GM23338 (cell line): Measurements from ENCODE around the gene GPR35. TPM values are rescaled to one million over a fixed set of nuclear protein-coding genes. Genes with fewer than 3 reads are reported as not detected.

Experiments
- ATAC-seq: fragments of 200-7000 bp; cut with Tn5 transposase; 3 replicates; pipeline ENCODE4 v1.9.1; 2020
- DNase-seq: peaks from one replicate; pipeline ENCODE4 v3.0.0-alpha.2; 2015; ENCODE audit warnings: low spot score
- H2AFZ ChIP-seq: fragments of 200-600 bp; sonication (generic); 2 replicates; pipeline ENCODE4 v1.8.0; 2016; ENCODE audit warnings: antibody characterized with exemption, mild to moderate bottlenecking, moderate library complexity
- H3F3A ChIP-seq: fragments of 200-600 bp; sonication (generic); replicated peaks from 2 replicates; pipeline ENCODE4 v1.8.0; 2017; ENCODE audit warnings: antibody characterized with exemption, mixed run types, low read depth
- H3K27ac ChIP-seq: fragments of 200-600 bp; sonication (generic); 2 replicates; pipeline ENCODE4 v1.6.1; 2016; ENCODE audit warnings: low read depth
- H3K27me3 ChIP-seq: fragments of 200-600 bp; sonication (generic); 2 replicates; pipeline ENCODE4 v1.8.0; 2016; ENCODE audit warnings: mild to moderate bottlenecking, mixed run types, moderate library complexity; ENCODE audit not compliant: insufficient read depth
- H3K36me3 ChIP-seq: fragments of 200-600 bp; sonication (generic); 2 replicates; pipeline ENCODE4 v1.8.0; 2016; ENCODE audit warnings: mild to moderate bottlenecking; ENCODE audit not compliant: insufficient read depth
- H3K4me1 ChIP-seq: fragments of 200-600 bp; sonication (generic); 2 replicates; pipeline ENCODE4 v1.8.0; 2016; ENCODE audit warnings: mild to moderate bottlenecking, moderate library complexity; ENCODE audit not compliant: insufficient read depth
- H3K4me2 ChIP-seq: fragments of 200-600 bp; sonication (generic); 2 replicates; pipeline ENCODE4 v1.7.1; 2017; ENCODE audit warnings: mixed run types
- H3K4me3 ChIP-seq: fragments of 200-600 bp; sonication (generic); 2 replicates; pipeline ENCODE4 v1.6.1; 2016; ENCODE audit warnings: mixed run types
- H3K79me2 ChIP-seq: fragments of 200-600 bp; sonication (generic); replicated peaks from 2 replicates; pipeline ENCODE4 v1.8.0; 2017; ENCODE audit warnings: mild to moderate bottlenecking; ENCODE audit not compliant: insufficient read depth
- H3K9me2 ChIP-seq: fragments of 200-600 bp; sonication (generic); 2 replicates; pipeline ENCODE4 v1.8.0; 2017; ENCODE audit not compliant: insufficient read depth
- H4K20me1 ChIP-seq: fragments of 200-600 bp; sonication (generic); replicated peaks from 2 replicates; pipeline ENCODE4 v1.8.0; 2017; ENCODE audit warnings: mild to moderate bottlenecking; ENCODE audit not compliant: insufficient read depth
- H3K27ac Mint-ChIP-seq: 2 replicates; pipeline ENCODE4 v1.8.0; 2020; ENCODE audit warnings: inconsistent platforms, mild to moderate bottlenecking, moderate library complexity, mixed read lengths
- H3K27me3 Mint-ChIP-seq: 3 replicates; pipeline ENCODE4 v1.8.0; 2022; ENCODE audit warnings: low read depth, mild to moderate bottlenecking, moderate library complexity, mixed read lengths, inconsistent platforms; ENCODE audit not compliant: insufficient read depth, poor library complexity
- H3K36me3 Mint-ChIP-seq: 3 replicates; pipeline ENCODE4 v1.8.0; 2021; ENCODE audit warnings: low read depth, mild to moderate bottlenecking, inconsistent platforms, moderate library complexity, mixed read lengths
- H3K4me1 Mint-ChIP-seq: 3 replicates; pipeline ENCODE4 v1.8.0; 2020; ENCODE audit warnings: mild to moderate bottlenecking, inconsistent platforms, mixed read lengths
- H3K4me3 Mint-ChIP-seq: 3 replicates; pipeline ENCODE4 v1.8.0; 2021; ENCODE audit warnings: moderate library complexity, mild to moderate bottlenecking, inconsistent platforms, mixed read lengths
- H3K9me3 Mint-ChIP-seq: 3 replicates; pipeline ENCODE4 v1.8.0; 2020; ENCODE audit warnings: moderate library complexity, mild to moderate bottlenecking, inconsistent platforms, mixed read lengths
- EZH2 ChIP-seq: fragments of 200-600 bp; sonication (generic); IDR thresholded peaks from one replicate; pipeline ENCODE4 v1.8.0; 2017; ENCODE audit warnings: antibody characterized with exemption, mild to moderate bottlenecking, low read depth; ENCODE audit not compliant: unreplicated experiment
- JUNB ChIP-seq: IDR thresholded peaks from one replicate; pipeline ENCODE4 v1.6.1; 2016; ENCODE audit warnings: antibody characterized with exemption; ENCODE audit not compliant: unreplicated experiment
- NANOG ChIP-seq: IDR thresholded peaks from 2 replicates; pipeline ENCODE4 v1.6.1; 2016; ENCODE audit warnings: antibody characterized with exemption, borderline replicate concordance
- POLR2AphosphoS5 ChIP-seq: IDR thresholded peaks from 2 replicates; pipeline ENCODE4 v1.6.1; 2016; ENCODE audit warnings: antibody characterized with exemption, low read depth
- STAT1 ChIP-seq: IDR thresholded peaks from one replicate; pipeline ENCODE4 v1.6.1; 2016; ENCODE audit warnings: antibody characterized with exemption; ENCODE audit not compliant: unreplicated experiment
- ZNF331 ChIP-seq: fragments of 250-450 bp; sonication (Bioruptor Pico); IDR thresholded peaks from 2 replicates; pipeline ENCODE4 v1.5.0; 2020; ENCODE audit warnings: low read depth, mild to moderate bottlenecking, moderate library complexity
- ZNF462 ChIP-seq: fragments of 250-450 bp; sonication (Bioruptor Pico); IDR thresholded peaks from 2 replicates; pipeline ENCODE4 v1.5.0; 2020; ENCODE audit warnings: mild to moderate bottlenecking, moderate library complexity
- polyA plus RNA-seq: library from polyadenylated mRNA; unstranded; fragments of >200 nt; fragmentation: Nextera tagmentation; extraction: Ambion mirVana; gene quantifications from 2 replicates; pipeline ENCODE4 v1.2.1, GENCODE V29; 2016
- total RNA-seq: library from RNA; depleted of rRNA; stranded (reverse); fragments of >200 nt; shearing (Covaris generic); gene quantifications from 2 replicates; pipeline ENCODE4 v1.2.3, GENCODE V29; 2014
- TF ChIP-seq, protein P1 (sequence below): IDR thresholded peaks from 2 replicates; pipeline ENCODE4 v1.6.1; 2016; ENCODE audit warnings: antibody characterized with exemption

Gene GPR35
- total and polyA plus RNA-seq, 2 experiments from 2014 or later, result not detected

- Histone ChIP-seq H3K4me1 (peaks cover 15% of the 10 kb centered on the region), H2AFZ (no peak overlapping the region), H3K79me2 (peaks cover 58% of the 10 kb centered on the region), H3K4me3 (no peak overlapping the region), H3F3A (0 out of 2 replicates have a peak, but pooled peaks cover 2% of the 10 kb centered on the region), H3K4me2 (no peak overlapping the region), H3K27me3 (no peaks in the 10 kb centered on the region), H3K36me3 (no peaks in the 10 kb centered on the region), H4K20me1 (peaks cover 31% of the 10 kb centered on the region), H3K27ac (no peak overlapping the region), H3K9me2 (no peaks in the 10 kb centered on the region)
- Mint-ChIP-seq H3K4me1 (peaks cover 32% of the 10 kb centered on the region), H3K9me3 (no peaks in the 10 kb centered on the region), H3K4me3 (no peak overlapping the region), H3K27ac (no peak overlapping the region), H3K36me3 (peaks cover 3% of the 10 kb centered on the region; the same call in 2 of the 3 replicates), H3K27me3 (peaks cover 26% of the 10 kb centered on the region)
- ATAC-seq (no peak), DNase-seq (no peak)
- TF ChIP-seq EZH2 (no peak), ZNF462 (CRISPR knock-in tag) (no peak), JUNB (no peak), POLR2AphosphoS5 (no peak)
- TF ChIP-seq, protein P1, sequence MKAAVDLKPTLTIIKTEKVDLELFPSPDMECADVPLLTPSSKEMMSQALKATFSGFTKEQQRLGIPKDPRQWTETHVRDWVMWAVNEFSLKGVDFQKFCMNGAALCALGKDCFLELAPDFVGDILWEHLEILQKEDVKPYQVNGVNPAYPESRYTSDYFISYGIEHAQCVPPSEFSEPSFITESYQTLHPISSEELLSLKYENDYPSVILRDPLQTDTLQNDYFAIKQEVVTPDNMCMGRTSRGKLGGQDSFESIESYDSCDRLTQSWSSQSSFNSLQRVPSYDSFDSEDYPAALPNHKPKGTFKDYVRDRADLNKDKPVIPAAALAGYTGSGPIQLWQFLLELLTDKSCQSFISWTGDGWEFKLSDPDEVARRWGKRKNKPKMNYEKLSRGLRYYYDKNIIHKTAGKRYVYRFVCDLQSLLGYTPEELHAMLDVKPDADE, result no peak
These were observed 42.5 kb upstream of the GPR35 start for GRCh38 chr2:240582781-240583180.

GRCh38 chr2:240583774-240584173, 41.5 kb upstream of the GPR35 start:
- H3K36me3 Mint-ChIP-seq, result peaks cover 3% of the 10 kb centered on the region; the same call in 2 of the 3 replicates
- ATAC-seq (no peak), DNase-seq (no peak)
- peaks cover 29% of the 10 kb centered on the region for H3K27me3 Mint-ChIP-seq
- H4K20me1 ChIP-seq, result peaks cover 40% of the 10 kb centered on the region
- peaks cover 68% of the 10 kb centered on the region for H3K79me2 ChIP-seq
- no peaks in the 10 kb centered on the region for H3K36me3 ChIP-seq
- no peak overlapping the region for H3K27ac Mint-ChIP-seq
- no peak overlapping the region for H2AFZ ChIP-seq
- H3K27me3 ChIP-seq, result no peaks in the 10 kb centered on the region
- no peaks in the 10 kb centered on the region for H3K9me2 ChIP-seq
- H3K9me3 Mint-ChIP-seq, result no peaks in the 10 kb centered on the region
- H3K4me3 Mint-ChIP-seq, result no peak overlapping the region
- H3K4me1 Mint-ChIP-seq, result peaks cover 42% of the 10 kb centered on the region
- peaks cover 20% of the 10 kb centered on the region for H3K4me1 ChIP-seq
- H3K4me2 ChIP-seq, result no peak overlapping the region
- no peak overlapping the region for H3K4me3 ChIP-seq
- H3K27ac ChIP-seq, result no peak overlapping the region
- H3F3A ChIP-seq, result 0 out of 2 replicates have a peak, but pooled peaks cover 2% of the 10 kb centered on the region
- TF ChIP-seq STAT1 (no peak), NANOG (no peak), POLR2AphosphoS5 (no peak), ZNF331 (no peak)
